Upper lobe of left lung (tissue), 6 donors: Measurements from ENCODE around the gene POLA1. TPM values are rescaled to one million over a fixed set of nuclear protein-coding genes. Genes with fewer than 3 reads are reported as not detected.
"Not testable (repeated sequence)": the region's sequence is repeated elsewhere in the genome, so short reads cannot be mapped to it uniquely, and the experiment has no call there.

ENCODE experiments used
- ATAC-seq, 2 donors: fragments of 200-7000 bp; cut with Tn5 transposase; one replicate each; pipeline ENCODE4 v1.9.1; 2022; ENCODE audit warnings: mild to moderate bottlenecking in 2 of 2, moderate library complexity in 2 of 2; ENCODE audit not compliant: low FRiP score in 2 of 2
- DNase-seq, 2 donors: peaks; one replicate each; pipeline ENCODE4 v3.0.0-alpha.2; 2019 to 2020
- H3K27ac ChIP-seq, 4 donors: fragments of 200-600 bp; sonication (generic); one replicate each; pipeline ENCODE4 v1.5.1; 2016 to 2019
- H3K27me3 ChIP-seq, 4 donors: fragments of 200-600 bp; sonication (generic); one replicate each; pipeline ENCODE4 v1.5.1; 2017 to 2019
- H3K36me3 ChIP-seq, 4 donors: fragments of 200-600 bp; sonication (generic); one replicate each; pipeline ENCODE4 v1.5.1; 2016 to 2019
- H3K4me1 ChIP-seq, 4 donors: fragments of 200-600 bp; sonication (generic); one replicate each; pipeline ENCODE4 v1.5.1; 2018 to 2019
- H3K4me3 ChIP-seq, 4 donors: fragments of 200-600 bp; sonication (generic); one replicate each; pipeline ENCODE4 v1.5.1; 2017 to 2019; ENCODE audit warnings: mild to moderate bottlenecking in 2 of 4, moderate library complexity in 1 of 4
- H3K9me3 ChIP-seq, 4 donors: fragments of 200-600 bp; sonication (generic); one replicate each; pipeline ENCODE4 v1.5.1; 2018 to 2019
- CTCF ChIP-seq, 6 experiments: fragments of 450-650 bp in 4 of 6; fragments of 200-600 bp in 2 of 6; sonication (generic) in 2 of 6; IDR thresholded peaks; one replicate each; pipeline ENCODE4 v1.5.1; 2016 to 2019; ENCODE audit warnings: antibody characterized with exemption in 6 of 6
- EP300 ChIP-seq, 4 donors: sonication (generic); formaldehyde crosslinking; IDR thresholded peaks; one replicate each; pipeline ENCODE4 v1.5.1; 2017; ENCODE audit warnings: antibody characterized with exemption in 4 of 4, control low read depth in 2 of 4
- POLR2A ChIP-seq, 4 donors: fragments of 450-650 bp; IDR thresholded peaks; one replicate each; pipeline ENCODE4 v1.5.1; 2016 to 2017; ENCODE audit warnings: antibody characterized with exemption in 4 of 4, mild to moderate bottlenecking in 2 of 4
- POLR2AphosphoS5 ChIP-seq, 2 donors: sonication (generic); formaldehyde crosslinking; IDR thresholded peaks; one replicate each; pipeline ENCODE4 v1.5.1; 2017; ENCODE audit warnings: antibody characterized with exemption in 2 of 2
- WGBS, 2 donors: methylation state at CpG; one replicate each; pipeline ENCODE4 v1.1.5; 2017 to 2018; 5-methylcytosine and 5-hydroxymethylcytosine counted together
- total RNA-seq, 6 donors: library from RNA; depleted of rRNA in 4 of 6; stranded (reverse); fragments of >200 nt in 4 of 6; gene quantifications; one replicate each; pipeline versions ENCODE4 v1.1.0 to v1.2.1, GENCODE V29; 2016 to 2021
- donor health status: DM: no; HTN: no; CAD: no; lungs with moderate emphysema.
- donor health status: DM: no; HTN: yes; CAD: no; lungs with severe emphysema.

Gene POLA1
- total RNA-seq, 6 donors from 2014 or later, result 6.3 to 15.7 (median 8.9) TPM

GRCh38 chrX:24858004-24858746 lies 164.5 kb downstream of the POLA1 start:
- Histone ChIP-seq H3K9me3 (no peaks in the 10 kb centered on the region), H3K36me3 (no peaks in the 10 kb centered on the region), H3K4me1 (no peaks in the 10 kb centered on the region), H3K27ac (no peak overlapping the region), H3K4me3 (no peak overlapping the region), H3K27me3 (no peaks in the 10 kb centered on the region)
- no peak for DNase-seq
- ATAC-seq, result no peak
- WGBS, 2 donors, result 81 to 95% methylated on average over 4 of the region's 4 CpGs
- no peak for TF ChIP-seq EP300 (IDR thresholded peaks at IDR 0.05)
- TF ChIP-seq CTCF (IDR thresholded peaks at IDR 0.05), result no peak
- TF ChIP-seq POLR2AphosphoS5 (IDR thresholded peaks at IDR 0.05), result no peak
- no peak for TF ChIP-seq POLR2A (IDR thresholded peaks at IDR 0.05)

- no peak for DNase-seq
- H3K27me3 ChIP-seq, result no peaks in the 10 kb centered on the region
- no peak overlapping the region for H3K27ac ChIP-seq
- ATAC-seq, result no peak
- no peaks in the 10 kb centered on the region for H3K36me3 ChIP-seq
- H3K9me3 ChIP-seq, result no peaks in the 10 kb centered on the region
- no peaks in the 10 kb centered on the region for H3K4me1 ChIP-seq
- TF ChIP-seq CTCF (IDR thresholded peaks at IDR 0.05) (no peak), POLR2A (IDR thresholded peaks at IDR 0.05) (no peak), EP300 (IDR thresholded peaks at IDR 0.05) (no peak)
- WGBS, 2 donors, result 78 to 100% methylated on average over 4 of the region's 4 CpGs
- H3K4me3 ChIP-seq, result no peak overlapping the region
Measured at GRCh38 chrX:24859211-24859841, 165.6 kb downstream of the POLA1 start.

GRCh38 chrX:24860140-24860539 lies 166.4 kb downstream of the POLA1 start:
- Histone ChIP-seq H3K27ac (no peak overlapping the region), H3K36me3 (no peaks in the 10 kb centered on the region), H3K27me3 (no peaks in the 10 kb centered on the region), H3K4me3 (no peak overlapping the region), H3K9me3 (no peaks in the 10 kb centered on the region), H3K4me1 (no peaks in the 10 kb centered on the region)
- no peak for ATAC-seq
- no peak for TF ChIP-seq POLR2AphosphoS5 (IDR thresholded peaks at IDR 0.05)
- DNase-seq, result no peak

GRCh38 chrX:24862343-24862742 lies 168.6 kb downstream of the POLA1 start:
- Histone ChIP-seq H3K27me3 (no peaks in the 10 kb centered on the region), H3K4me3 (no peak overlapping the region), H3K9me3 (no peaks in the 10 kb centered on the region), H3K27ac (no peak overlapping the region), H3K36me3 (no peaks in the 10 kb centered on the region), H3K4me1 (no peaks in the 10 kb centered on the region)
- no peak for DNase-seq
- TF ChIP-seq EP300 (IDR thresholded peaks at IDR 0.05) (no peak), CTCF (IDR thresholded peaks at IDR 0.05) (no peak), POLR2AphosphoS5 (IDR thresholded peaks at IDR 0.05) (no peak), POLR2A (IDR thresholded peaks at IDR 0.05) (no peak)
- ATAC-seq, result no peak
- 38 to 53% methylated on average over 2 of the region's 2 CpGs for WGBS, 2 donors

- not testable (repeated sequence) for H3K9me3 ChIP-seq, H3K4me3 ChIP-seq, H3K27me3 ChIP-seq, DNase-seq, H3K4me1 ChIP-seq, ATAC-seq, H3K36me3 ChIP-seq, H3K27ac ChIP-seq
- 79 to 98% methylated on average over 8 of the region's 8 CpGs for WGBS, 2 donors
Measured at GRCh38 chrX:24863779-24864178, 170.1 kb downstream of the POLA1 start.

GRCh38 chrX:24870143-24870542 lies 176.4 kb downstream of the POLA1 start:
- Histone ChIP-seq H3K27me3 (no peaks in the 10 kb centered on the region), H3K9me3 (no peaks in the 10 kb centered on the region), H3K4me3 (no peak overlapping the region), H3K36me3 (no peaks in the 10 kb centered on the region), H3K4me1 (no peaks in the 10 kb centered on the region), H3K27ac (no peak overlapping the region)
- TF ChIP-seq CTCF (IDR thresholded peaks at IDR 0.05), result no peak
- no peak for TF ChIP-seq EP300 (IDR thresholded peaks at IDR 0.05)
- TF ChIP-seq POLR2AphosphoS5 (IDR thresholded peaks at IDR 0.05), result no peak
- no peak for TF ChIP-seq POLR2A (IDR thresholded peaks at IDR 0.05)
- DNase-seq (no peak), ATAC-seq (peak in 1 of 2 donors; percentile 77)
- 67 to 76% methylated on average over 3 of the region's 3 CpGs for whole genome bisulfite sequencing, 2 donors
